ENCODE measurements around the gene LOC101059915.
"Not testable (repeated sequence)": the region's sequence is repeated elsewhere in the genome, so short reads cannot be mapped to it uniquely, and the experiment has no call there.

- not testable (repeated sequence) for TF ChIP-seq REPIN1 (tag by site-specific recombination; IDR thresholded peaks at IDR 0.05; ENCODE audit: low read depth); ZBTB44 (tag by site-specific recombination; IDR thresholded peaks at IDR 0.05); PRDM10 (tag by site-specific recombination; IDR thresholded peaks at IDR 0.05); ZNF133 (tag by site-specific recombination; IDR thresholded peaks at IDR 0.05); ZNF398 (tag by site-specific recombination; IDR thresholded peaks at IDR 0.05); ZNF639 (tag by site-specific recombination; IDR thresholded peaks at IDR 0.05); ZNF24 (tag by site-specific recombination; IDR thresholded peaks at IDR 0.05); HOXC10 (CRISPR knock-in tag; IDR thresholded peaks at IDR 0.05); ZNF626 (tag by site-specific recombination; IDR thresholded peaks at IDR 0.05)
These were observed 48.2 kb downstream of the LOC101059915 start for GRCh38 chrX:71715551-71715950.

All from HEK293 (cell line).